ENCODE results near the gene RNF144A.

Gene RNF144A

GRCh38 chr2:6927753-6928152 lies 10.5 kb downstream of the RNF144A start:
- Histone ChIP-seq H3K27ac (ENCODE audit: insufficient read depth, low read depth, low read length, poor library complexity, severe bottlenecking) (no peak overlapping the region), H3K4me3 (ENCODE audit: insufficient read depth, low read depth, low read length) (no peak overlapping the region), H3K9me3 (ENCODE audit: control insufficient read depth, low read length) (no peaks in the 10 kb centered on the region), H3K4me1 (ENCODE audit: control insufficient read depth, insufficient read depth, low read length) (no peaks in the 10 kb centered on the region), H3K36me3 (ENCODE audit: control insufficient read depth, insufficient read depth, low read length) (no peaks in the 10 kb centered on the region), H3K27me3 (ENCODE audit: control insufficient read depth, insufficient read depth, low read length, poor library complexity, severe bottlenecking) (no peaks in the 10 kb centered on the region)
- 92 to 96% methylated on average over 3 of the region's 3 CpGs for WGBS, 2 experiments

GRCh38 chr2:6928452-6928851 lies 11.2 kb downstream of the RNF144A start:
- H3K4me1 ChIP-seq (ENCODE audit: control insufficient read depth, insufficient read depth, low read length) = no peaks in the 10 kb centered on the region
- no peak overlapping the region for H3K4me3 ChIP-seq (ENCODE audit: insufficient read depth, low read depth, low read length)
- no peaks in the 10 kb centered on the region for H3K36me3 ChIP-seq (ENCODE audit: control insufficient read depth, insufficient read depth, low read length)
- H3K27ac ChIP-seq (ENCODE audit: insufficient read depth, low read depth, low read length, poor library complexity, severe bottlenecking) = no peak overlapping the region
- H3K9me3 ChIP-seq (ENCODE audit: control insufficient read depth, low read length) = no peaks in the 10 kb centered on the region
- H3K27me3 ChIP-seq (ENCODE audit: control insufficient read depth, insufficient read depth, low read length, poor library complexity, severe bottlenecking) = no peaks in the 10 kb centered on the region
- WGBS, 2 experiments = 86 to 87% methylated on average over 9 of the region's 9 CpGs

- H3K27me3 ChIP-seq (ENCODE audit: control insufficient read depth, insufficient read depth, low read length, poor library complexity, severe bottlenecking) = no peaks in the 10 kb centered on the region
- H3K9me3 ChIP-seq (ENCODE audit: control insufficient read depth, low read length) = no peaks in the 10 kb centered on the region
- 95 to 100% methylated on average over 1 to 5 of the region's 6 CpGs for WGBS, 2 experiments
- H3K27ac ChIP-seq (ENCODE audit: insufficient read depth, low read depth, low read length, poor library complexity, severe bottlenecking) = no peak overlapping the region
- no peaks in the 10 kb centered on the region for H3K4me1 ChIP-seq (ENCODE audit: control insufficient read depth, insufficient read depth, low read length)
- H3K4me3 ChIP-seq (ENCODE audit: insufficient read depth, low read depth, low read length) = no peak overlapping the region
- no peaks in the 10 kb centered on the region for H3K36me3 ChIP-seq (ENCODE audit: control insufficient read depth, insufficient read depth, low read length)
Observed at GRCh38 chr2:6929196-6929819, 12.1 kb downstream of the RNF144A start.

GRCh38 chr2:6930923-6931647 lies 13.9 kb downstream of the RNF144A start:
- H3K36me3 ChIP-seq (ENCODE audit: control insufficient read depth, insufficient read depth, low read length) = no peaks in the 10 kb centered on the region

GRCh38 chr2:6931753-6932152 lies 14.5 kb downstream of the RNF144A start:
- H3K27me3 ChIP-seq (ENCODE audit: control insufficient read depth, insufficient read depth, low read length, poor library complexity, severe bottlenecking) = no peaks in the 10 kb centered on the region
- H3K4me3 ChIP-seq (ENCODE audit: insufficient read depth, low read depth, low read length) = no peak overlapping the region
- no peaks in the 10 kb centered on the region for H3K36me3 ChIP-seq (ENCODE audit: control insufficient read depth, insufficient read depth, low read length)
- 74 to 80% methylated on average over 1 of the region's 1 CpG for WGBS, 2 experiments
- H3K27ac ChIP-seq (ENCODE audit: insufficient read depth, low read depth, low read length, poor library complexity, severe bottlenecking) = no peak overlapping the region
- H3K4me1 ChIP-seq (ENCODE audit: control insufficient read depth, insufficient read depth, low read length) = no peaks in the 10 kb centered on the region
- no peaks in the 10 kb centered on the region for H3K9me3 ChIP-seq (ENCODE audit: control insufficient read depth, low read length)

More at GRCh38 chr2:6930923-6931647, 13.9 kb downstream of the RNF144A start:
- 70 to 77% methylated on average over 4 of the region's 4 CpGs for WGBS, 2 experiments
- Histone ChIP-seq H3K27ac (ENCODE audit: insufficient read depth, low read depth, low read length, poor library complexity, severe bottlenecking) (no peak overlapping the region), H3K4me1 (ENCODE audit: control insufficient read depth, insufficient read depth, low read length) (no peaks in the 10 kb centered on the region), H3K9me3 (ENCODE audit: control insufficient read depth, low read length) (no peaks in the 10 kb centered on the region), H3K27me3 (ENCODE audit: control insufficient read depth, insufficient read depth, low read length, poor library complexity, severe bottlenecking) (no peaks in the 10 kb centered on the region), H3K4me3 (ENCODE audit: insufficient read depth, low read depth, low read length) (no peak overlapping the region)

GRCh38 chr2:6932206-6932605 lies 15.0 kb downstream of the RNF144A start:
- Histone ChIP-seq H3K4me1 (ENCODE audit: control insufficient read depth, insufficient read depth, low read length) (no peaks in the 10 kb centered on the region), H3K27ac (ENCODE audit: insufficient read depth, low read depth, low read length, poor library complexity, severe bottlenecking) (no peak overlapping the region), H3K4me3 (ENCODE audit: insufficient read depth, low read depth, low read length) (no peak overlapping the region), H3K27me3 (ENCODE audit: control insufficient read depth, insufficient read depth, low read length, poor library complexity, severe bottlenecking) (no peaks in the 10 kb centered on the region), H3K36me3 (ENCODE audit: control insufficient read depth, insufficient read depth, low read length) (no peaks in the 10 kb centered on the region), H3K9me3 (ENCODE audit: control insufficient read depth, low read length) (no peaks in the 10 kb centered on the region)
- 100% methylated on average over 1 of the region's 1 CpG; no CpG with 5 or more reads in 1 of the 2 experiments for WGBS, 2 experiments

- Histone ChIP-seq H3K27ac (ENCODE audit: insufficient read depth, low read depth, low read length, poor library complexity, severe bottlenecking) (no peak overlapping the region), H3K4me1 (ENCODE audit: control insufficient read depth, insufficient read depth, low read length) (no peaks in the 10 kb centered on the region), H3K9me3 (ENCODE audit: control insufficient read depth, low read length) (no peaks in the 10 kb centered on the region), H3K27me3 (ENCODE audit: control insufficient read depth, insufficient read depth, low read length, poor library complexity, severe bottlenecking) (no peaks in the 10 kb centered on the region), H3K36me3 (ENCODE audit: control insufficient read depth, insufficient read depth, low read length) (no peaks in the 10 kb centered on the region), H3K4me3 (ENCODE audit: insufficient read depth, low read depth, low read length) (no peak overlapping the region)
- 92 to 94% methylated on average over 7 of the region's 7 CpGs for WGBS, 2 experiments
Observed at GRCh38 chr2:6932828-6933227, 15.6 kb downstream of the RNF144A start.

GRCh38 chr2:6933911-6934310 lies 16.7 kb downstream of the RNF144A start:
- H3K36me3 ChIP-seq (ENCODE audit: control insufficient read depth, insufficient read depth, low read length) = no peaks in the 10 kb centered on the region
- 100% methylated on average over 2 to 3 of the region's 3 CpGs for WGBS, 2 experiments
- H3K4me1 ChIP-seq (ENCODE audit: control insufficient read depth, insufficient read depth, low read length) = no peaks in the 10 kb centered on the region
- H3K27ac ChIP-seq (ENCODE audit: insufficient read depth, low read depth, low read length, poor library complexity, severe bottlenecking) = no peak overlapping the region
- no peaks in the 10 kb centered on the region for H3K27me3 ChIP-seq (ENCODE audit: control insufficient read depth, insufficient read depth, low read length, poor library complexity, severe bottlenecking)
- no peaks in the 10 kb centered on the region for H3K9me3 ChIP-seq (ENCODE audit: control insufficient read depth, low read length)
- no peak overlapping the region for H3K4me3 ChIP-seq (ENCODE audit: insufficient read depth, low read depth, low read length)

GRCh38 chr2:6934345-6934744 lies 17.1 kb downstream of the RNF144A start:
- H3K4me3 ChIP-seq (ENCODE audit: insufficient read depth, low read depth, low read length) = no peak overlapping the region
- no peaks in the 10 kb centered on the region for H3K36me3 ChIP-seq (ENCODE audit: control insufficient read depth, insufficient read depth, low read length)
- H3K27me3 ChIP-seq (ENCODE audit: control insufficient read depth, insufficient read depth, low read length, poor library complexity, severe bottlenecking) = no peaks in the 10 kb centered on the region
- no peak overlapping the region for H3K27ac ChIP-seq (ENCODE audit: insufficient read depth, low read depth, low read length, poor library complexity, severe bottlenecking)
- no peaks in the 10 kb centered on the region for H3K9me3 ChIP-seq (ENCODE audit: control insufficient read depth, low read length)
- no CpG with 5 or more reads among the region's 1 CpG for WGBS, 2 experiments
- peaks cover 2% of the 10 kb centered on the region for H3K4me1 ChIP-seq (ENCODE audit: control insufficient read depth, insufficient read depth, low read length)

GRCh38 chr2:6934758-6935651 lies 17.8 kb downstream of the RNF144A start:
- Histone ChIP-seq H3K9me3 (ENCODE audit: control insufficient read depth, low read length) (no peaks in the 10 kb centered on the region), H3K36me3 (ENCODE audit: control insufficient read depth, insufficient read depth, low read length) (no peaks in the 10 kb centered on the region), H3K4me1 (ENCODE audit: control insufficient read depth, insufficient read depth, low read length) (peaks cover 9% of the 10 kb centered on the region), H3K27ac (ENCODE audit: insufficient read depth, low read depth, low read length, poor library complexity, severe bottlenecking) (no peak overlapping the region), H3K27me3 (ENCODE audit: control insufficient read depth, insufficient read depth, low read length, poor library complexity, severe bottlenecking) (no peaks in the 10 kb centered on the region), H3K4me3 (ENCODE audit: insufficient read depth, low read depth, low read length) (no peak overlapping the region)
- WGBS, 2 experiments = 93 to 97% methylated on average over 11 of the region's 11 CpGs

All from ectodermal cell (in vitro differentiated cells).